ELF-1 (cell line): ENCODE data around the gene CLSTN3.
"Not testable (repeated sequence)": the region's sequence is repeated elsewhere in the genome, so short reads cannot be mapped to it uniquely, and the experiment has no call there.

Source experiments
- DNase-seq: peaks from one replicate; pipeline ENCODE4 v3.0.0-alpha.2; 2016; ENCODE audit warnings: low read depth, low spot score

Gene CLSTN3

GRCh38 chr12:7103837-7104584 lies 26.2 kb upstream of the CLSTN3 start:
- no peak for DNase-seq

DNA sequence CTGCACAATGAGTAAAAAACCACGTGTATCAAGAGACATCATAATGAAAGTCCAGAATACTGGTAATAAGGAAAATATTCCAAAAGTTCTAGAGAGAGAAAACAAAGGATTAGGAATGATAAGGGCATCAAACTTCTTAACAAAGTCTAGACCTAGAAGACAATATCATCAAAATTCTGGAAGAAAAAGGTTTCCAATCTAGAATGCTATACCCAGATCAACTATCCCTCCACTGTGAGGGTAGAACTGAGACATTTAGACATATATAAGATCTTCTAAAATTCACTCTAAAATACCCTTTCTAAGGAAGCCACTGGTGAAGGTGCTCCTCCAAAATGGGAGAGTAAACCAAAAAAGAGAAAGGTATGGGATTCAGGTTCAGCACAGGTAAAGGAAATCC lies 24.1 kb upstream of the CLSTN3 start:
- no peak for DNase-seq

GRCh38 chr12:7107181-7107580 lies 23.0 kb upstream of the CLSTN3 start:
- not testable (repeated sequence) for DNase-seq

- no peak for DNase-seq
These were observed 22.6 kb upstream of the CLSTN3 start for GRCh38 chr12:7107636-7108002.

DNA sequence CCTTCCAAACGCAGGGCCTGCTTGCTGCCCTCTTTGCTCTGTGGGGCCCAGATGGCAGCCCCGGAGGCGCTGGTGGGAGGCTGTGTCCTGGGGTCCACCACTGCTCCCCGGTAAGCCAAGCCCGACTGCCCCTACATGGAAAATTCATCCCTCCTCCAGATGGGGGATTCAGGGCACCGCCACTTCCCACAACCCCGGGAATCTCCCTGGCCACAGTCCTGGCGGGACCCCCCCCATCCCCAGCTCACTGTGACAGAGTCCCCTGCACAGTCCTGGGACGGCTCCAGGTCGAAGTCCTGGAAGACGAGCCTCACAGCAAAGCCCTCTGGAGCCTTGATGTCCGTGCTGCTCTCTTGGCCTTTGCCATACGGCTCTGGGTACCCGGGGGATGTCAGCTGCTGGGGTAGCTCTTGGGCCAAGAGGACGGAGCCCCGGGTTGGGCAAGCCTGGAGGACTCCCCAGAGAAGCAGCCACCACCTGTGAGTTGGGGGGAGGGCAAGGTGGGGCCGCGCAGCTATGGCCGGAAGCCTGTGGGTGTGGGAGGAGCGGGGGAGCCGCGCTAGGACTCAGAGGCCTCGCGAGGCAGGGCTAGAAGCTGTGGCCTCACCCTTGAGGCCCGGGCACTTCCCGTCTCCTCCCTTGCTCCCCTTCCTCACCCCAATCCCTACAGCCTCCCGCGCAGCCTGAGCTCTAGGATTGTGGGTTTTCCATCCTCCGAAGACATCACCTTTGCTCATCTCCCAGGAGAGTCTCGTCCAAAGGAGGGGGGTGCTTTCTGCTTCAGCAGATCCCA lies 22.0 kb upstream of the CLSTN3 start:
- DNase-seq = peak; percentile 52

DNA sequence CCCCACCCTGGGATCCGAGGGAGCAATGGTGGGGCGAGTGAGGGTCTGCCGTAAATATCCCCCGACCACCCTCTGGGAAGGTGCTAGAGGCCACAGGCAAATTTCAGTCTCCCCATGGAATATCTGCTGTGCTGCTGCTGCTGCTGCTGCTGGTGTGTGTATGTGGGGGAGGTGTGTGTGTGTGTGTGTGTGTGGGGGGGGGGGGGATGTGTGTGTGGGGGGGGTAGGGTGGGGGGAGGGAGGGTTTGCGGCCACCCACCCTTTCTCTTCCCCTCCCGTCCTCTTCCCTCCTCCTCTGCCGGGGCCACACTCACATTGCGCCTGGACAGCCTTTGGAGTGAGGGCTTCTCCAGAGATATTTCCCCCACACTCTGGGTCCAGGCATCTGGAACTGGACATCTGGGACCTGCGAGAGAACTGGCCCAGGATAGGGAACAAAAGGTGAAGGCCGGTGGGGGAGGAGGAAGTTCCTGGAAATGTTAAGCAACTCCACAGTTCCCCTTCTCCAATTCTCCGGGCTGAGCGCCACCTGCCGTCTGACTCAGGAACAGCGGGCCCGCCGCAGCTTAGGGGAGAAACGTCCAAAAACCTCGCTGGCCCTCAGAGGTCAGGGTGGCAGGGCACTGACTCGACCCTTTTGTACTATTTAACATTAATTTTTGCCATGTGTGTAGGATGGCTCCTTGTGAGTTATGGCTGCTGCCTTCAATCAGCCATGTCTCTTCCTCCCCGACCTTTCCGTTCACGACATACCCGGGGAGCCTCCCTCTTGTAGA lies 21.2 kb upstream of the CLSTN3 start, which contains the start of gene C1RL:
TSS of gene C1RL (minus strand) at position 419 of the 776 bp plus-strand sequence. CDS start at position 385, 34 bp downstream.
- peak; percentile 92 for DNase-seq

- no peak for DNase-seq
These were observed 20.6 kb upstream of the CLSTN3 start for GRCh38 chr12:7109572-7109920.

DNA sequence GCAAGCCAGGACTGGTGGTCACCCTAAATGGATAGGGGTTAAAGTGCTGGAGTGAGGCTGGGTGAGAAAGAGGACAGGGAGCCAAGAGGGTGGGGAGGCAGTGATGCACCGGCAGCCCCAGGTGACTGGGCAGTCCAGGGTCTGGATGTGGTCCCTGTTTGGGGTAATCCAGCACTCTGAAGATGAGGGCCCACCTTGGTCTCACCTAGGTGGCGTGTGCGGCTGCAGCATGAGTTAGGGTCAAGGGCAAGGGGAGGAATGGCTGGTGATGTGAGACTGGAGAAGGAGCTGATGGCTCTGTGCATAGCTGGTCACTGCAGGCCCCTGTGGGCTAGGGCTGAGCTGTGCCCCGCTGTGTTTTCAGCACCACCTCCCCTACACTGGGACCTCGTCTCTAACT lies 19.5 kb upstream of the CLSTN3 start:
- DNase-seq = no peak

DNA sequence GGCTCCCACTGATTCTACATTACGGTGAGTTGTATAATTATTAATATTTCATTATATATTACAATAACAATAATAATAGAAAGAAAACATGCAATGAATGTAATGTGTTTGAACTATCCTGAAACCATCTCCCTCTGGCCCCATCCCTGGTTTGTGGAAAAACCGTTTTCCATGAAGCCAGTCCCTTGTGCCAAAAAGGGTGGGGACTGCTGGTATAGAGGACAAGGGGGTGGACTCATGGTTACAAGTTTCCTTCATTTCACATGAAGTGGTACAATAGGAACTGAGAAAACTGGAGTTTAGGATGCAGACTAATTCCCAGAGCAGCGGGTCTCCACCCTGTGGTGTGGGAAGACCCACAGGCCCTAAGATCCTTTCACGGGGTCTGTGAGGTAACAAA lies 18.1 kb upstream of the CLSTN3 start:
- no peak for DNase-seq

GRCh38 chr12:7113389-7113871 lies 16.7 kb upstream of the CLSTN3 start:
- peak; percentile 80 for DNase-seq

- DNase-seq = no peak
These were observed 16.2 kb upstream of the CLSTN3 start for GRCh38 chr12:7114008-7114407.

DNA sequence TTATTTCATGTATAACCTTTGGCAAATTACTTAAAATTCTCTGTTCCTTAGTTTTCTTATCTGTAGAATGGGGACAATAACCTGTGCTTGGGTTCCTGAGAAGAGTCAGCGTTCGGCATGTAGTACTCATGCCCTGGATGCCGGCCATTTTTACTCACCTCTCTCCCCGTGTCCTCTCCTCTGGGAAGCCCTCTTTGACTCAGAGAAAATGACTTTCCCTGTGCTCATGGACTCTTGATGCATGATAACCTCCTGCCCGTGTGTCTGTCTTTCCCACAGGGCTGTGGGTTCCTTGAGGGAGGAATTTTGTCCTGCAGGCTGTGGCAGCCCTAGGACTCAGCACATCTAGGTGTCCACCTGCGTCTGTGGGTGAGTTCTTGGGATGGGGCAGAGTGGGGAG lies 15.3 kb upstream of the CLSTN3 start:
- no peak for DNase-seq

- no peak for DNase-seq
These were observed 14.0 kb upstream of the CLSTN3 start for GRCh38 chr12:7116196-7116595.

DNA sequence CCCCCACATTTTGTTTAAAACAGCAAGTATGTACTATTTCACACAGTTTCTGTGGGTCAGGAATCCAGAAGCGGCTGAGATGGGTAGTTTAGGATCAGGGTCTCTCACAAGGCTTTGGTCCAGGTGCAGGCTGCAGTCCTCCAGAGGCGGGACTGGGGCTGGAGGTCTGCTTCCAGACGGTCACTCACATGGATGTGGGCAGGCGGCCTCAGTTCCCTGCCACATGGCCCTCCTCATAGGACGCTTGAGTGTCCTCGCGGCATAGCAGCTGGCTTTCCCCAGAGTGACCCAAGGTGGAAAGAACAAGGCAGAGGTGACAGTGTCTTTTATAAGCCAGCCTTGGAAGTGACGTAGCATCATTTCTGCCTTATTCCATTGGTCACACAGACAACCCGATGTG lies 13.3 kb upstream of the CLSTN3 start:
- no peak for DNase-seq

- DNase-seq = no peak
These were observed 12.5 kb upstream of the CLSTN3 start for GRCh38 chr12:7117670-7118069.

- DNase-seq = no peak
These were observed 11.3 kb upstream of the CLSTN3 start for GRCh38 chr12:7118881-7119280.

- no peak for DNase-seq
These were observed 10.0 kb upstream of the CLSTN3 start for GRCh38 chr12:7120166-7120565.

DNA sequence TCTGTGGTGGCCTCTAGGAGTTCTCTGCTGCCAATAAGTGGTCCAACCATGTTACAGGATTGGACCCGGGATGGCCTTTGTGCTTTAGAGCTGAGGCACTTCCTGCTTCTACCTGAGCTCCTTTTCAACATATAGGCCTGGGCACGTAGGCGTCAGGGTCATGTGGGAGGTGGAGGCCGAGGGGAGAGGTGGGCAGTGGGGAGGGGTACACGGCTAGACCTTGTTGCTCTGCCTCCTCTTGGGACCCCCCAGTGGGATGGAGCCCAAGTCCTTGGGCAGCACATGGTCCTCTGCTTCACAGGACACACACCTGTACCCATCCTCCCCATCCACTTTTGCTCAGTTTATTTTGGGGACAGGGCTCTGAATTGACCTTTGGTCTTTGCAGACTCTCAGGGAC lies 8.8 kb upstream of the CLSTN3 start:
- no peak for DNase-seq

DNA sequence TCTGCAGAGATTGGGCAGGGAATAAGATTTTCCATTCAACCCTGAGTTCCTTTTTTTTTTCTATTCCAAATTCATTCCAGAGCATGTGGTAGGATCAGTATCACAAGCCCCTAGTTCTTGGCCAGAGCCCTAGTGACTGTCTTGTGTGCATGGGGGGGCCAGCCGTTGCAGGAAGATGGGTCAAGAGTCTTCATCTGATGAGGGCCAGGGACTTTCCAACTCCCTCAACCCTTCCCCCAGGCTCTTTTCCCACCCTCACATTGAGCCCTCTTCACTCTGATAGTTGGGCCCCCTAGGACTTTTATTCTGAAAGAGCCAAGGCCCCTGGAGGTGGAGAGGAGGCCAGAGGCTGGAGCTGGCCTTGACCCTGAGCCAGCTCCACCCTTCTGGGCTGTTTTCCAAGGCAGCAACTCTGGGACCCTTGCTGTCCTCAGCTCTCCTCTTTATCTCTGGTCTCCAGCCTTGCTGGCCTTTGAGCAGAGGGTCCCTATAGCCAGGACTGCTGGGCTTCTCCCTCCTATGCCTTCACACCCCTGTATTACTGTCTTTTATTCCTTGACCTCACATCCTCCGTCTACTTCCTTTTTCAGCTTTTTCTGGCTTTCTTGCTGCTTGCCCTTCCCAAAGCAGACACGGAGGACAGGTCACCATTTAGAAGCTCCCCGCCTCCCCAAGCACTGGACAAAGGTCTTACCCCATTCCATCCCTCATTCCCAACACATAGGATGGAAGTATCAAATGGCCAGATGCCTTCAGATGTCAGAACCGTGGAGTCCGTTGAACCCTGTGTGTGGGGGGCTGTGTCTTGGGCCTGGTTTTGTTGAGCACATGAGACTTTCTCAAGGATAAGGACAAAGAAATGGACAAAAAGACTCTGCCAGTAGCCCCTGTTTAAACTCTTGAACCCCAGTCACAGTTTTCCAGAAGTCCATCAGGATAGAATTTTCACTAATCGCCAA lies 7.1 kb upstream of the CLSTN3 start:
- no peak for DNase-seq

GRCh38 chr12:7123806-7124522 lies 6.2 kb upstream of the CLSTN3 start:
- no peak for DNase-seq
